ENCODE results near the gene POLR2C.
A peak's percentile ranks its signal among the peaks of the same experiment; 100 is the strongest.

Gene POLR2C

DNA sequence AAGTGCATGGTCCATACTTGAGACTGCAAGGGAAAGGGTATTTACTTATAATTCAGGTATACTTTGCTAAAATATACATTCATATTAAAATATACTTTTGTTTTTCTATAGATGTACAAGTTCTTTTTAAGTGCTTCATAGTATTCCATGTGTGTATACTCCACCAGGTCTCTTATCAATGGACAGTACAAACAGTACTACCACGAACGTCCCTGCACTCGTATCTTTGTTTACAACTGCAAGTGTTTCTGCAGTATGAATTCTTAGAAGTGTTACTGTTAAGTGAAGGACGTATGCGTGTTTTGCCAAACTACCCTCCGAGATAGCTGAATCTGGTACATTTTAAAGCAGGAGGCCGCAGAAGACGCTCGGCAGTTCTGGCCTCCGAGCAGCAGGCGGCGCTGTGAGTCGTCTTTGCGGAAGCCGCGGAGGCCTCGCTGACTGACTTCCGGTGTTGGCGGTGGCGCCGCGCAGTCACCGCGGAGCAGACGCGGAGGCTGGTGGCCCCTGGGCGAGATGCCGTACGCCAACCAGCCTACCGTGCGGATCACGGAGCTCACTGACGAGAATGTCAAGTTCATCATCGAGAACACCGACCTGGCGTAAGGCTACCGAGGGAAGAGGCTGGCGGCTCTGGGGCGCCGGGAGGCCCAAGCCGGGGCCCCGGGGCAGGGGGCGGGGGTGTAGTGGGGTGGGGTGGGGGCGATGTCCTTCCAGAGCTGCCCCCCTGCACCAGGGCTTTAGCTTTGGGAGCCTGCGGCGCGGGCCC lies at the start of gene POLR2C:
TSS of gene POLR2C (plus strand) at position 471 of the 769 bp plus-strand sequence. CDS start at position 517, 46 bp downstream.
- Histone ChIP-seq H3K9ac (ENCODE audit: low read length) (peak within 1 kb of the TSS; percentile 93), H3K4me3 (ENCODE audit: low read depth, low read length) (peak within 1 kb of the TSS; percentile 97), H3K4me1 (ENCODE audit: control insufficient read depth, insufficient read depth, low read length) (peaks cover 3% of the 10 kb centered on the region; the same call in 1 of the 2 replicates), H3K27me3 (ENCODE audit: control insufficient read depth, insufficient read depth, low read length) (no peaks in the 10 kb centered on the region), H3K9me3 (ENCODE audit: control insufficient read depth, insufficient read depth, low read depth, low read length) (no peaks in the 10 kb centered on the region), H3K36me3 (ENCODE audit: control insufficient read depth, insufficient read depth, low read length) (peaks cover 71% of the 10 kb centered on the region), H3K27ac (ENCODE audit: low read depth, low read length) (no peak within 1 kb of the TSS; the same call in 1 of the 2 replicates)

DNA sequence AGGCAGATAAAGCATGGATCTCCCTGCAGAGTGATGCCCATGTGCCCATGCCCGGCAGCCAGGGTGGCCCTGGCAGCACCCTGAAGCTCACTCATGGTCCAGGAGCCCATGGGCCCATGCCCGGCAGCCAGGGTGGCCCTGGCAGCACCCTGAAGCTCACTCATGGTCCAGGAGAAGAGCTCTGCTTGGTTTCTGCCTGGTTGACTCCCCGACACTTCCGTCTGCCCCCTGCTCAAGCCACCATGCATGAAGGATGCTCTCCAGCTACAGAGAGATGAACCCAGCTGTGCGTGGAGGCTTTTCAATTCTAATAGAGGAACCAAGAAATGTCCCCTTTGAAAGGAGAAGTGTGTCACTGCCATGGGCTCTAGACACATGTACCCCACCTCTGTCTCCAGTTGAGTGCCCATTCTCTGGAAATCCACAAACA lies 49.2 kb upstream of the POLR2C start:
- no peak overlapping the region for H3K27ac ChIP-seq (ENCODE audit: low read depth, low read length)

DNA sequence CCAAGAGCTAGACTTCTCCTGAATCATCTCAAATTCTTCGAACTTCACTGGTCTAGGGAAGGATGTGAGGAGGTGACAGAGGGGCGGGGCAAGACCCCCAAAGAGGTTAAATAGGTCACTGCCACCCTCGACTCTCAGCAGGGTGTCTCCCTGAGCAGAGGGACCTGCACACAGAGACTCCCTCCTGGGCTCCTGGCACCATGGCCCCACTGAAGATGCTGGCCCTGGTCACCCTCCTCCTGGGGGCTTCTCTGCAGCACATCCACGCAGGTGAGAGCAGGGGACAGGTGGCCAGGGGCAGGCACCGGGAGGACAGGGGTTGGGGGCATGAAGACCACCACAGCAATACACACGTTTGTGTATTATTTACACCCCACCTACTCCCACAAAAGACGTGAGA lies 48.7 kb upstream of the POLR2C start:
- Histone ChIP-seq H3K27me3 (ENCODE audit: control insufficient read depth, insufficient read depth, low read length) (no peaks in the 10 kb centered on the region), H3K27ac (ENCODE audit: low read depth, low read length) (no peak overlapping the region), H3K4me3 (ENCODE audit: low read depth, low read length) (no peak overlapping the region), H3K9ac (ENCODE audit: low read length) (no peak overlapping the region), H3K36me3 (ENCODE audit: control insufficient read depth, insufficient read depth, low read length) (no peaks in the 10 kb centered on the region), H3K4me1 (ENCODE audit: control insufficient read depth, insufficient read depth, low read length) (peaks cover 29% of the 10 kb centered on the region), H3K9me3 (ENCODE audit: control insufficient read depth, insufficient read depth, low read depth, low read length) (no peaks in the 10 kb centered on the region)

More for the DNA sequence above, 49.2 kb upstream of the POLR2C start:
- H3K9me3 ChIP-seq (ENCODE audit: control insufficient read depth, insufficient read depth, low read depth, low read length): no peaks in the 10 kb centered on the region
- peaks cover 25% of the 10 kb centered on the region for H3K4me1 ChIP-seq (ENCODE audit: control insufficient read depth, insufficient read depth, low read length)
- no peaks in the 10 kb centered on the region for H3K27me3 ChIP-seq (ENCODE audit: control insufficient read depth, insufficient read depth, low read length)
- H3K4me3 ChIP-seq (ENCODE audit: low read depth, low read length): no peak overlapping the region
- no peaks in the 10 kb centered on the region for H3K36me3 ChIP-seq (ENCODE audit: control insufficient read depth, insufficient read depth, low read length)
- no peak overlapping the region for H3K9ac ChIP-seq (ENCODE audit: low read length)

DNA sequence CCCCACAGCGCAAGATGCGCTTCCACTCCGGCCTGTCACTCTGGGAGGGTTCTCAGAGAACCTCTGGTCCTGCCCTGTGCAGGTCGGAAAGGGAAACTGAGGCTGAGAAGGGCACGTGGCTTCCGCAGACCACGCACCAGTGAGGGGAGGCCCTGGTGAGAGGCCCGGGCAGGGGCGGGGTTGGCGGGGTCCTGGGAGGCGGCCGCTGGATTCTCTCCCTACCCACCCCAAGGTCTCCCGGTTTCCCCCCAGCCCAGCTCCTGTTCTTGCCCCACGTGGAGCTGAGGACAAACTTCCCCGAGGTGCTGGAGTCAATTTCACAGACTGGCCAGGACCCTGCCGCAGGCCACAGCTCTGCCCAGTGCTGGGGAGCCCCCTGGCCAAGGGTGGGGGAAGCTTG lies 46.4 kb upstream of the POLR2C start:
- no peak overlapping the region for H3K4me3 ChIP-seq (ENCODE audit: low read depth, low read length)
- H3K27me3 ChIP-seq (ENCODE audit: control insufficient read depth, insufficient read depth, low read length): no peaks in the 10 kb centered on the region
- no peak overlapping the region for H3K9ac ChIP-seq (ENCODE audit: low read length)
- H3K27ac ChIP-seq (ENCODE audit: low read depth, low read length): no peak overlapping the region
- no peaks in the 10 kb centered on the region for H3K9me3 ChIP-seq (ENCODE audit: control insufficient read depth, insufficient read depth, low read depth, low read length)
- peaks cover 34% of the 10 kb centered on the region for H3K4me1 ChIP-seq (ENCODE audit: control insufficient read depth, insufficient read depth, low read length)
- H3K36me3 ChIP-seq (ENCODE audit: control insufficient read depth, insufficient read depth, low read length): no peaks in the 10 kb centered on the region

DNA sequence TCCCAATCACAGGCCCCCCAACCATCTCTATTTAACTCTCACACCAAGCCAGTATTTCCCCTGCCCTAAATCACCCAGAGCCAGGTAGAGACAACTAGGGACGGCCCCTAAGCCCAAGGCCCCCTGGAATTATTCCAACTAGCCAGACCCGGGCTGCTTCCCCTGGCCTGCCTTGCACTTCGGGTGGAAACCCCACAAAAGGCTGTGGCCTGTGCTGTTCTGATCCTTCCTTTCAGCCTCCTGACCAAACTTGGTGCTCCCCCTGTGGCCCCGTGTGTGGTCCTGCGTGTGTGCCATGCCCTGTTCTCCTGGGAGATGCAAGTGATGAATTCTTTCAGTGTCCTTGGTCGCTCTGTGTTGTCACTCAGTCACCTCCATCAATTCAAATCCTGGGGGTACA lies 43.0 kb upstream of the POLR2C start:
- Histone ChIP-seq H3K27ac (ENCODE audit: low read depth, low read length) (no peak overlapping the region), H3K27me3 (ENCODE audit: control insufficient read depth, insufficient read depth, low read length) (no peaks in the 10 kb centered on the region), H3K9me3 (ENCODE audit: control insufficient read depth, insufficient read depth, low read depth, low read length) (no peaks in the 10 kb centered on the region), H3K4me1 (ENCODE audit: control insufficient read depth, insufficient read depth, low read length) (peaks cover 34% of the 10 kb centered on the region), H3K36me3 (ENCODE audit: control insufficient read depth, insufficient read depth, low read length) (no peaks in the 10 kb centered on the region), H3K4me3 (ENCODE audit: low read depth, low read length) (no peak overlapping the region), H3K9ac (ENCODE audit: low read length) (no peak overlapping the region)

DNA sequence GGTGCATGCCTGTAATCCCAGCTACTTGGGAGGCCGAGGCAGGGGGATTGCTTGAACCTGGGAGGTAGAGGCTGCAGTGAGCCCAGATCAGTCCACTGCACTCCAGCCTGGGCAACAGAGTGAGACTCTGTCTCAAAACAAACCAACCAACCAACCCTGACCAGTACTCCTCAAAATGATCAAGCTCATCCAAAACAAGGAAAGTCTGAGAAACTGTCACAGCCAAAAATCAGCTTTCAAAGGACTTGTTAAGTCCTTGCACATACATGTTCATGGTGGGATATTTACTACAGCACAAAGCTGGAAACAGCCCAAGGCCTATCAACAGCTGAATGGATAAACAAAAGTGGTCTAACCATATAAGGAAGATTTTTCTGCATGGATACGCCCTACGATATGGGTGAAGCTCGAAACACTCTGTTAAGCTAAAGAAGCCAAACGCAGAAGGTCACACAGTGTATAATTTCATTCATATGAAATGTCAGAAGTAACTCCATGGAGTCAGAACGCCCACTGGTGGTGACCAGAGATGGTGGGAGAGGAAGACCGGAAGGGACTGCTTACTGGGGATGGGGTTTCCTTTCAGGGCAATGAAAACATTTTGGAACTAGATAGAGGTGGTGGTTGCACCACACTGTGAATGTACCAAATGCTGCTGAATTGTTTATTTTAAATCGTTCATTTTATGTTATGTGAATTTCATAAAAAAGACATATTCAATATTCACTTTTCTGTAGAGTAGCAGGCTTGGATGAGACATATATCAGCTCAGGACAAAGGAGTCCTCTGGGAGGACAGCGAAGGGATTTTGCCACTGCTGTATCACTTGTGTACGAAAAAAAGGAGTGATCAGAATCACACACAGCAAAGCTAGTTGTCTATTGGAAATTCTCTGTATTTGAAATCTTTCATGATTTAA lies 40.2 kb upstream of the POLR2C start:
- H3K4me1 ChIP-seq (ENCODE audit: control insufficient read depth, insufficient read depth, low read length): peaks cover 17% of the 10 kb centered on the region
- no peaks in the 10 kb centered on the region for H3K27me3 ChIP-seq (ENCODE audit: control insufficient read depth, insufficient read depth, low read length)
- peaks cover 3% of the 10 kb centered on the region for H3K36me3 ChIP-seq (ENCODE audit: control insufficient read depth, insufficient read depth, low read length)
- H3K9ac ChIP-seq (ENCODE audit: low read length): no peak overlapping the region
- H3K9me3 ChIP-seq (ENCODE audit: control insufficient read depth, insufficient read depth, low read depth, low read length): no peaks in the 10 kb centered on the region
- no peak overlapping the region for H3K27ac ChIP-seq (ENCODE audit: low read depth, low read length)
- H3K4me3 ChIP-seq (ENCODE audit: low read depth, low read length): no peak overlapping the region

DNA sequence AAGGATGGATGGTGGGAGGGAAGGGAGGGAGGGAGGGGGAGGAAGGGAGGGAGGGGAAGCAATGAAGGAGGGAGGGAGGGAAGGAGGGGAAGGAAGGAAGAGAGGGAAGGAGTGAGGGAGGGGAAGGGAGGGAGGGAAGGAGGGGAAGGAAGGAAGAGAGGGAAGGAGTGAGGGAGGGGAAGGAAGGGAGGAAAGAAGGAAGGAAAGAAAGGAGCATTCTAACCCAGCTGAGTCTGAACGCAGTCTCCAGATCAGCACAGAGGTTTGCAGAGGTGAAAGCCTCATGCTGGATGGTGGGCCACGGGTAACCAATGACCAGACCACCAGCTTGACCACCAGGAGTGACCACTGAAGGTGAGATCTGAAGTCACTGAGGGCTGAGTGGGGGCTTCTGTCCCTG lies 39.3 kb upstream of the POLR2C start:
- peaks cover 11% of the 10 kb centered on the region; the same call in 1 of the 2 replicates for H3K4me1 ChIP-seq (ENCODE audit: control insufficient read depth, insufficient read depth, low read length)
- H3K27ac ChIP-seq (ENCODE audit: low read depth, low read length): no peak overlapping the region
- H3K9me3 ChIP-seq (ENCODE audit: control insufficient read depth, insufficient read depth, low read depth, low read length): no peaks in the 10 kb centered on the region
- no peaks in the 10 kb centered on the region for H3K27me3 ChIP-seq (ENCODE audit: control insufficient read depth, insufficient read depth, low read length)
- H3K9ac ChIP-seq (ENCODE audit: low read length): no peak overlapping the region
- no peak overlapping the region for H3K4me3 ChIP-seq (ENCODE audit: low read depth, low read length)
- H3K36me3 ChIP-seq (ENCODE audit: control insufficient read depth, insufficient read depth, low read length): peaks cover 11% of the 10 kb centered on the region

DNA sequence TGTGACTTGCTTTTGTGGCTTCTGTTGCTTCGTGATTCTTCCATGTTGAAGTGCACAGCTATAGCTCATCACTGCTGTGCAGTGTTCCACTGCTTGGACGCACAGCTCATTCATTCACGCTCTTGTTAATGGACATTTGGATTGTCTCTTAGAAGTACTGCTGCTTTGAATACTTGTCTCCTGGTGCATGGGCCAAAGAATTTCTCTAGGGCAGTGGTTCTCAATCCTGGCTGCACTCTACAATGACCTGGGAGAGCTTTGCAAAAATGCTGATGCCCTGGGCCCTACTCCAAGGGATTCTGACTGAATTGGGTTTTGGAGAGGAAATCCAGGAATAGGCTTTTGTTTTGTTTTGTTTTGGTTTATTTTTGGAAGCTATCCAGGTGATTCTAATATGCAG lies 37.9 kb upstream of the POLR2C start:
- no peak overlapping the region for H3K9ac ChIP-seq (ENCODE audit: low read length)
- H3K27ac ChIP-seq (ENCODE audit: low read depth, low read length): no peak overlapping the region

DNA sequence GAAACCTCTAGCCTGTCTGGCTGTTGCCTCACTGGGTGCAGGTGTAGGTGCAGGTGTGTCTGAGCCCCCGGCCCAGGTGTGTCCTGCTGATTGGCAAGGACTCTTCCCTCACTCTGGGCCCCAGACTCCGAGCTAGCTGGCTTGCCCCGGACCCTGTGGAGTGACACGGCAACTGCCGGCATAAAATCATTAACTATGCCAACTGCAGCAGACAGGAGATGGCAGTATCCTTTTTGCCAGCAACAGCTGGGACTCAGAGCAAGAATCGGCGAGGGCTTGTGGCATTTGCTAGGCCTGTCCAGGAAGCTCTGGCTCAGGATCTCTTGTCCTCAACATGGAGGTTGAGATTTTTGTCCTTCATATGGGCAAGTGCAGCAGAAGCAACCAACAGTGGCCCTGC lies 36.1 kb upstream of the POLR2C start:
- Histone ChIP-seq H3K9ac (ENCODE audit: low read length) (no peak overlapping the region), H3K27ac (ENCODE audit: low read depth, low read length) (no peak overlapping the region), H3K27me3 (ENCODE audit: control insufficient read depth, insufficient read depth, low read length) (no peaks in the 10 kb centered on the region), H3K9me3 (ENCODE audit: control insufficient read depth, insufficient read depth, low read depth, low read length) (no peaks in the 10 kb centered on the region), H3K4me1 (ENCODE audit: control insufficient read depth, insufficient read depth, low read length) (no peaks in the 10 kb centered on the region), H3K36me3 (ENCODE audit: control insufficient read depth, insufficient read depth, low read length) (peaks cover 40% of the 10 kb centered on the region), H3K4me3 (ENCODE audit: low read depth, low read length) (no peak overlapping the region)

More for the DNA sequence above, 37.9 kb upstream of the POLR2C start:
- Histone ChIP-seq H3K4me3 (ENCODE audit: low read depth, low read length) (no peak overlapping the region), H3K9me3 (ENCODE audit: control insufficient read depth, insufficient read depth, low read depth, low read length) (no peaks in the 10 kb centered on the region), H3K27me3 (ENCODE audit: control insufficient read depth, insufficient read depth, low read length) (no peaks in the 10 kb centered on the region), H3K36me3 (ENCODE audit: control insufficient read depth, insufficient read depth, low read length) (peaks cover 23% of the 10 kb centered on the region), H3K4me1 (ENCODE audit: control insufficient read depth, insufficient read depth, low read length) (peaks cover under 1% of the 10 kb centered on the region; the same call in 1 of the 2 replicates)

DNA sequence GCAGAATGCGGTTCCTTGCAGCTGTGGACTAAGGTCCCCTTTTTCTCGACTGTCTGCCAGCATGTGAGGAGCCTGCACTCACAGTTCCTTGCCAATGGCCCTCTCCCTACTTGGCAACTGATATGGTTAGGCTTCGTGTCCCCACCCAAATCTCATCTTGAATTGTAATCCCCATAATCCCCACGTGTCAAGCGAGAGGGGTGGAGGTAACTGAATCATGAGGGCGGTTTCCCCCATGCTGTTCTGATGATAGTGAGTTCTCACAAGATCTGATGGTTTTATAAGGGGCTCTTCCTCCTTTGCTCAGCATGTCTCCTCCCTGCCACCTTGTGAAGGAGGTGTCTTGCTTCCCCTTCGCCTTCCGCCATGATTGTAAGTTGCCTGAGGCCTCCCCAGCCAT lies 35.2 kb upstream of the POLR2C start:
- Histone ChIP-seq H3K27me3 (ENCODE audit: control insufficient read depth, insufficient read depth, low read length) (no peaks in the 10 kb centered on the region), H3K36me3 (ENCODE audit: control insufficient read depth, insufficient read depth, low read length) (peaks cover 49% of the 10 kb centered on the region), H3K9ac (ENCODE audit: low read length) (no peak overlapping the region), H3K27ac (ENCODE audit: low read depth, low read length) (no peak overlapping the region), H3K4me3 (ENCODE audit: low read depth, low read length) (no peak overlapping the region), H3K9me3 (ENCODE audit: control insufficient read depth, insufficient read depth, low read depth, low read length) (no peaks in the 10 kb centered on the region), H3K4me1 (ENCODE audit: control insufficient read depth, insufficient read depth, low read length) (no peaks in the 10 kb centered on the region)

DNA sequence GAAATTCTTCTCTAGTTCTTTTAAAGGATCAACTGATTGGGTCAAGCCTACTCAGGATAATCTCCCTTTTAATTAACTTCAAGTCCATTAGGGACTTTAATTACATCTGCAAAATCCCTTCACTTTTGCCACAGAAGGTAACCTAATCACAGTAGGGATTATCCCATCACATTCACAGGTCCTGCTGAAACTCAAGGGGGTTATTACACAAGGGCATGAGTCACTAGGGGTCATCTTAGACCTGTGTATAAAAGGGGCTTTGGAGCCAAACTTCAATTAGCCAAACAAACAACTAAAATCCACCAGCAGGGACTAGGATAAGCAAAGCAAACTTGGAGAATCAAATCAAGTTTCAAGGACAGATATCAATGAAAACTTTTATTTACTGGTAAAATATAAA lies 34.7 kb upstream of the POLR2C start:
- H3K27ac ChIP-seq (ENCODE audit: low read depth, low read length): no peak overlapping the region

More for the DNA sequence above, 34.7 kb upstream of the POLR2C start:
- no peaks in the 10 kb centered on the region for H3K27me3 ChIP-seq (ENCODE audit: control insufficient read depth, insufficient read depth, low read length)
- no peak overlapping the region for H3K9ac ChIP-seq (ENCODE audit: low read length)
- H3K9me3 ChIP-seq (ENCODE audit: control insufficient read depth, insufficient read depth, low read depth, low read length): no peaks in the 10 kb centered on the region
- no peak overlapping the region for H3K4me3 ChIP-seq (ENCODE audit: low read depth, low read length)
- peaks cover 55% of the 10 kb centered on the region for H3K36me3 ChIP-seq (ENCODE audit: control insufficient read depth, insufficient read depth, low read length)
- H3K4me1 ChIP-seq (ENCODE audit: control insufficient read depth, insufficient read depth, low read length): no peaks in the 10 kb centered on the region
